ENCODE measurements around the gene ZNF160.
A peak's percentile ranks its signal among the peaks of the same experiment; 100 is the strongest.

DNA sequence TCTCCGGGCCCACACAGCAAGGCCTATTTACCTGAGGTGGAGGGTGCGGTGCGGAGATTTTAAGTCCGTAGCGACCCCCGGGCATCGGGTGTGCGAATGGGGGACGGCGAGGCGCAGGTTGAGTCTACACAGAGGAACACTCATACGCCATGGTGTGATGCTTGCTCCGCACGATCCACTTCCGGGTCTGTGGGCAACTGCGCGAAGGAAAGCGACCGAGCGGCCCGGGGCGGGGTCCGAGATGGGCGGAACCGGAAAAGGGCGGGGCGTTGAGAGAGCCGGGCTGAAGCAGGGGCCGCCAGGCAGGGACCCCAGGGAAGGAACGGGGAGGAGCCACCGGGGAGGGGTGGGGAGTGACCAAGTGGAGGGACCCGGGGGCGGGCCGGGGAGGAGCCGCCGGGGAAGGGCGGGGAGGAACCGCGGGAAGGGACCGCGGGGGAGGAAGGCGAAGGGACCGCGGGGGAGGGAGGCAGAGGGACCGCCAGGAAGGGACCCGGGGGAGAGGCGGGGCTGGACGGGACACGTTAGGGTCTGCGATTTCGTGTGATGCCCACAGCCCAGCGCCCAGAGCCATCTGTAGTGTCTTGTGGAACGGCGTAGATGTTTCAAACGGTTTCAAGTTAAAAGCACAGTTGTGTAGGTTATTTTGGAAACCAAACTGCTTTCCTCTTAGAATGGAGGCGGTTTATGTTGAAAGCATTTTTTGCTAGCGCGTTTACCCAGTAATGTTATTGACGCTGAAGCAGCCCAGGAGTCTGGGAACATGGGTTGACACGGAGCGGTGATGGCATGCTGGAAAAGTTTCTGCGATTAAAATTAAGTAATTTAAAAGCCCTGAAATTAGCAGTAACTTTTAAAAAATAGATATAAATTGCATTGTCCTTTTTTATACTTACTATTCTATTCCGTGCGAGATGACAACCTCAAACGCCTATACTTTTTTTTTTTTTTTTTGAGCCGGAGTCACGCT is at the start of gene ZNF160:
- TF ChIP-seq, protein P1, sequence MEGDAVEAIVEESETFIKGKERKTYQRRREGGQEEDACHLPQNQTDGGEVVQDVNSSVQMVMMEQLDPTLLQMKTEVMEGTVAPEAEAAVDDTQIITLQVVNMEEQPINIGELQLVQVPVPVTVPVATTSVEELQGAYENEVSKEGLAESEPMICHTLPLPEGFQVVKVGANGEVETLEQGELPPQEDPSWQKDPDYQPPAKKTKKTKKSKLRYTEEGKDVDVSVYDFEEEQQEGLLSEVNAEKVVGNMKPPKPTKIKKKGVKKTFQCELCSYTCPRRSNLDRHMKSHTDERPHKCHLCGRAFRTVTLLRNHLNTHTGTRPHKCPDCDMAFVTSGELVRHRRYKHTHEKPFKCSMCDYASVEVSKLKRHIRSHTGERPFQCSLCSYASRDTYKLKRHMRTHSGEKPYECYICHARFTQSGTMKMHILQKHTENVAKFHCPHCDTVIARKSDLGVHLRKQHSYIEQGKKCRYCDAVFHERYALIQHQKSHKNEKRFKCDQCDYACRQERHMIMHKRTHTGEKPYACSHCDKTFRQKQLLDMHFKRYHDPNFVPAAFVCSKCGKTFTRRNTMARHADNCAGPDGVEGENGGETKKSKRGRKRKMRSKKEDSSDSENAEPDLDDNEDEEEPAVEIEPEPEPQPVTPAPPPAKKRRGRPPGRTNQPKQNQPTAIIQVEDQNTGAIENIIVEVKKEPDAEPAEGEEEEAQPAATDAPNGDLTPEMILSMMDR (IDR thresholded peaks at IDR 0.05): no peak
- peak; percentile 77 to 84 for TF ChIP-seq POLR2A (IDR thresholded peaks at IDR 0.05)

Data from uterus (tissue), 2 donors.